Neural cell (in vitro differentiated cells): ENCODE measurements around the gene ARTN. TPM values are rescaled to one million over a fixed set of nuclear protein-coding genes. Genes with fewer than 3 reads are reported as not detected.
A peak's percentile ranks its signal among the peaks of the same experiment; 100 is the strongest.

ENCODE experiments used
- H2AFZ ChIP-seq: fragments of 200-600, 300-800 bp; sonication (generic), shearing (Covaris generic); 2 replicates; pipeline ENCODE4 v1.6.0; 2014; ENCODE audit warnings: low read depth, mild to moderate bottlenecking, antibody characterized with exemption, low read length, moderate library complexity
- H3F3A ChIP-seq: fragments of 200-600 bp; shearing (Covaris generic); 2 replicates; pipeline ENCODE4 v1.6.1; 2016; ENCODE audit warnings: mild to moderate bottlenecking, moderate library complexity, mixed read lengths, antibody characterized with exemption, low read length; ENCODE audit not compliant: insufficient read depth, poor library complexity, severe bottlenecking
- H3K27ac ChIP-seq: fragments of 200-600, 300-800 bp; sonication (generic), shearing (Covaris generic); 2 replicates; pipeline ENCODE4 v1.5.1; 2014; ENCODE audit warnings: mild to moderate bottlenecking, low read length, moderate library complexity
- H3K27me3 ChIP-seq: fragments of 300-800, 200-600 bp; sonication (generic), shearing (Covaris generic); 2 replicates; pipeline ENCODE4 v1.6.0; 2014; ENCODE audit warnings: mild to moderate bottlenecking, low read depth, low read length, moderate library complexity; ENCODE audit not compliant: insufficient read depth
- H3K36me3 ChIP-seq: fragments of 300-800, 200-600 bp; sonication (generic), shearing (Covaris generic); 2 replicates; pipeline ENCODE4 v1.5.1; 2014; ENCODE audit warnings: mild to moderate bottlenecking, antibody characterized with exemption, low read length, moderate library complexity; ENCODE audit not compliant: insufficient read depth
- H3K4me2 ChIP-seq: fragments of 300-800, 200-600 bp; sonication (generic), shearing (Covaris generic); 2 replicates; pipeline ENCODE4 v1.6.0; 2014; ENCODE audit warnings: mild to moderate bottlenecking, low read length
- H3K4me3 ChIP-seq: fragments of 300-800, 200-600 bp; sonication (generic), shearing (Covaris generic); 2 replicates; pipeline ENCODE4 v1.5.1; 2014; ENCODE audit warnings: mild to moderate bottlenecking, low read length, moderate library complexity
- H3K79me2 ChIP-seq: fragments of 200-600 bp; shearing (Covaris generic); replicated peaks from 2 replicates; pipeline ENCODE4 v1.6.0; 2014; ENCODE audit warnings: mild to moderate bottlenecking, low read length, moderate library complexity; ENCODE audit not compliant: insufficient read depth
- H3K9ac ChIP-seq: fragments of 300-800, 200-600 bp; sonication (generic), shearing (Covaris generic); 2 replicates; pipeline ENCODE4 v1.6.1; 2016; ENCODE audit warnings: mild to moderate bottlenecking, low read length, mixed read lengths
- H3K9me2 ChIP-seq: fragments of 200-600 bp; shearing (Covaris generic); 2 replicates; pipeline ENCODE4 v1.6.1; 2016; ENCODE audit warnings: mild to moderate bottlenecking, low read length, mixed read lengths; ENCODE audit not compliant: insufficient read depth
- H3K9me3 ChIP-seq: fragments of 200-600, 300-800 bp; sonication (generic), shearing (Covaris generic); 2 replicates; pipeline ENCODE4 v1.6.1; 2016; ENCODE audit warnings: mild to moderate bottlenecking, mixed run types, low read length, moderate library complexity, mixed read lengths
- H4K20me1 ChIP-seq: fragments of 200-600 bp; shearing (Covaris generic); 2 replicates; pipeline ENCODE4 v1.6.1; 2016; ENCODE audit warnings: mild to moderate bottlenecking, mixed run types; ENCODE audit not compliant: insufficient read depth
- EP300 ChIP-seq: fragments of 450-650 bp; conservative IDR thresholded peaks from 2 replicates; pipeline ENCODE4 v1.6.1; 2014; ENCODE audit warnings: antibody characterized with exemption, mild to moderate bottlenecking, moderate library complexity; ENCODE audit not compliant: poor library complexity, severe bottlenecking
- EZH2 ChIP-seq: fragments of 200-600, 300-800 bp; shearing (Covaris generic), sonication (generic); IDR thresholded peaks from 2 replicates; pipeline ENCODE4 v1.6.1; 2014; ENCODE audit warnings: antibody characterized with exemption, low read length, borderline replicate concordance, mild to moderate bottlenecking; ENCODE audit not compliant: insufficient read depth, poor library complexity, severe bottlenecking
- MXI1 ChIP-seq: fragments of 450-650 bp; conservative IDR thresholded peaks from 2 replicates; pipeline ENCODE4 v1.6.1; 2014; ENCODE audit warnings: antibody characterized with exemption, mild to moderate bottlenecking; ENCODE audit not compliant: poor library complexity, severe bottlenecking
- POLR2AphosphoS5 ChIP-seq: IDR thresholded peaks from 2 replicates; pipeline ENCODE4 v1.6.1; 2012
- RAD21 ChIP-seq: fragments of 450-650 bp; conservative IDR thresholded peaks from 2 replicates; pipeline ENCODE4 v1.6.1; 2014; ENCODE audit warnings: antibody characterized with exemption, mild to moderate bottlenecking, moderate library complexity
- REST ChIP-seq: IDR thresholded peaks from 2 replicates; pipeline ENCODE4 v1.6.1; 2012; ENCODE audit warnings: borderline replicate concordance
- SMC3 ChIP-seq: fragments of 450-650 bp; conservative IDR thresholded peaks from 2 replicates; pipeline ENCODE4 v1.6.1; 2014; ENCODE audit warnings: antibody characterized with exemption, mild to moderate bottlenecking, moderate library complexity; ENCODE audit not compliant: poor library complexity
- polyA plus RNA-seq: library from polyadenylated mRNA; depleted of rRNA; stranded (reverse); fragments of >200 nt; gene quantifications from 2 replicates; pipeline ENCODE4 v1.2.3, GENCODE V29; 2014

The ARTN gene
- polyA plus RNA-seq, 1 donor from 2014 or later: 1.4 TPM

DNA sequence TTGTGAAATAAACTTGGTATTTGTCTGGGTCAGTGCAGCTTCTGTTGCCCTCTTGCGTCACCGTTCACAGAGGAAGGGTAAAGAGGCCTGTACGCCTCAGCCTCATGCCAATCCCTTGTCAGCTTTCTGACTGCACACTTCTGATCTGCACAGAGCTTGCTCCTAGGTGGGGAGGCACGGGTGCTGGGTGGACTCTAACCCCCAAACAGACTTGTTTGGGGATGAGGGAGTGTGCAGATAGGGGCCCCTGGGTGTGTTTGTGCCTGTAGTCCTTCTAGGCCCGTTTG lies 44.6 kb downstream of the ARTN start (continued):
- no peak for TF ChIP-seq EP300
- TF ChIP-seq POLR2AphosphoS5: no peak
- no peak for TF ChIP-seq EZH2
- TF ChIP-seq SMC3: no peak

GRCh38 chr1:43978551-43979260 lies 45.1 kb downstream of the ARTN start, which contains the start of gene B4GALT2:
B4GALT2 (plus strand) TSS chr1:43979210; CDS start chr1:43981161, 1,951 bp downstream.
- H3K27me3 ChIP-seq: no peaks in the 10 kb centered on the region
- peak within 1 kb of the TSS; percentile 21 for H2AFZ ChIP-seq
- H3K9me2 ChIP-seq: no peaks in the 10 kb centered on the region
- H3K4me2 ChIP-seq: peak within 1 kb of the TSS; percentile 96
- H3K9ac ChIP-seq: peak within 1 kb of the TSS; percentile 77
- peaks cover 40% of the 10 kb centered on the region for H3K79me2 ChIP-seq
- TF ChIP-seq RAD21: no peak
- peak; percentile 48 for TF ChIP-seq POLR2AphosphoS5
- H3K36me3 ChIP-seq: no peaks in the 10 kb centered on the region
- H3F3A ChIP-seq: no peaks in the 10 kb centered on the region
- H4K20me1 ChIP-seq: peaks cover 3% of the 10 kb centered on the region
- H3K9me3 ChIP-seq: no peaks in the 10 kb centered on the region
- peak within 1 kb of the TSS; percentile 42 for H3K27ac ChIP-seq
- H3K4me3 ChIP-seq: peak within 1 kb of the TSS; percentile 91

GRCh38 chr1:43979261-43979527 lies 45.6 kb downstream of the ARTN start:
- Histone ChIP-seq H3K9ac (peak overlapping the region; percentile 77), H3K27me3 (no peaks in the 10 kb centered on the region), H3K79me2 (peaks cover 40% of the 10 kb centered on the region), H3K9me3 (no peaks in the 10 kb centered on the region), H3K4me2 (no peak overlapping the region), H3F3A (no peaks in the 10 kb centered on the region), H2AFZ (no peak overlapping the region), H3K4me3 (peak overlapping the region; percentile 91), H3K9me2 (no peaks in the 10 kb centered on the region), H3K36me3 (no peaks in the 10 kb centered on the region), H3K27ac (no peak overlapping the region), H4K20me1 (peaks cover 3% of the 10 kb centered on the region)
- no peak for TF ChIP-seq MXI1

- Histone ChIP-seq H4K20me1 (peaks cover 3% of the 10 kb centered on the region), H3K79me2 (peaks cover 40% of the 10 kb centered on the region), H3K9ac (peak overlapping the region; percentile 77), H3K27me3 (no peaks in the 10 kb centered on the region), H3K4me3 (peak overlapping the region; percentile 91), H3K9me2 (no peaks in the 10 kb centered on the region), H3K4me2 (peak overlapping the region; percentile 96), H3F3A (no peaks in the 10 kb centered on the region), H3K9me3 (no peaks in the 10 kb centered on the region), H3K36me3 (no peaks in the 10 kb centered on the region), H3K27ac (no peak overlapping the region), H2AFZ (peak overlapping the region; percentile 6)
- TF ChIP-seq MXI1 (peak; percentile 91), POLR2AphosphoS5 (peak; percentile 1), EP300 (no peak), SMC3 (peak; percentile 21), RAD21 (no peak), REST (no peak)
These were observed 46.1 kb downstream of the ARTN start for GRCh38 chr1:43979528-43980254.
